Endothelial cell of hepatic sinusoid (primary cell): Measurements from ENCODE around the gene NSUN2.
"Not testable (repeated sequence)": the region's sequence is repeated elsewhere in the genome, so short reads cannot be mapped to it uniquely, and the experiment has no call there.

ENCODE experiments used
- in situ Hi-C: cut with HindIII; loops from 2 replicates; pipeline ENCODE4 v1.10.0; 2017; ENCODE audit warnings: low sequenced_read_pairs

NSUN2 gene

DNA sequence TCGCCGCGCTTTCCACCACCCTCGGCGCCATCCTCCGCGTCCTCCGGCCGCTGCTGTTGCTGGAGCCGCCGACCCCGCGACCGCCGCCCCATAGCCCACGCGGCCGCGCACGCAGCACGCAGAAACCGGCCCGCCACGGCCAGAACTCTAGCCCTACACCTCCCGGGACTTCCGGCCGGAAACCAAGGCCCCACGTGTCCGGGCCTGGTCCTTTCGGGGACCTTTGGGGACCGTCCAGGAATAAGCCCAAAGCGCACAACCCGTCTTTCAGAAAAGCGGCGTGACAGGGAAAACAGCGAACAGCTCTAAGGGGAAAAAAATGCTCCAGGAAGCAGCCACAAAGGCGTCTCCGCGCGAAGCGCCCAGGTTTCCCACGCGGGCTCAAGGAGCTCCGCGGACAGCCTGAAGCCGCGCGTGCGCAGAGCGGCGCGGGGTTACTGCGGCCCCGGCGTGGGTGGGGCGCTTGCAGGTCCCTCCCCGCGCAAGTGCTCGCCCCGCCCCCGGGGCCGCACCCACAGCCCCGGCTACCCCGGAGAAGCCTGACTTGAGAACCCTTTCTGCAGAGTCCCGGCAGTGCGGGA lies at the start of gene NSUN2, which contains the start of gene SRD5A1:
Gene NSUN2 (minus strand): TSS at position 157 of the 581 bp plus-strand sequence. CDS start 65 bp downstream, at position 92.
Gene SRD5A1 (plus strand): TSS at position 553 of the 581 bp plus-strand sequence. CDS start 137 bp downstream, outside the sequence.
- in situ Hi-C loops = loop anchor here (25.0 kb wide), 1 partner anchor 1229 kb away; the partner anchor contains the start of genes CFAP90, FASTKD3 and MTRR

DNA sequence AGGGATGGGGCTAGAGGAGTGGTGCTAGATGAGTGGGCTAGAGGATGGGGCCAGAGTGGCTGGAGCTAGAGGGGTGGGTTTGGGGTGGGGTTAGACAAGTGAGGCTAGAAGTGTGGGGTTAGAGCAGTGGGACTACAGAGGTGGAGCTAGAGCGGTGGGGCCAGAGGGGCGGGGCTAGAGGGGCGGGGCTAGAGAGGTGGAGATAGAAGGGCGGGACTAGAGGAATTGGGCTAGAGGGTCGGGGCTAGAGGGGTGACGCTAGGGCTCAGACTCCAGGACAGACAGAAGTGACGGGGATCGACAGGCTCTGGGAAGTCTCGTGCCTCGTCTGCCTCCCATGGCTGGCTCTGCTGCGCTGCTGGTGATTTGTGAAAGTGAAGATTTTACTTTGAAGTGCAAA lies 49.4 kb upstream of the NSUN2 start:
- in situ Hi-C loops = loop anchor here (5.0 kb wide), 1 partner anchor 55 kb away; no protein-coding TSS in a partner anchor

DNA sequence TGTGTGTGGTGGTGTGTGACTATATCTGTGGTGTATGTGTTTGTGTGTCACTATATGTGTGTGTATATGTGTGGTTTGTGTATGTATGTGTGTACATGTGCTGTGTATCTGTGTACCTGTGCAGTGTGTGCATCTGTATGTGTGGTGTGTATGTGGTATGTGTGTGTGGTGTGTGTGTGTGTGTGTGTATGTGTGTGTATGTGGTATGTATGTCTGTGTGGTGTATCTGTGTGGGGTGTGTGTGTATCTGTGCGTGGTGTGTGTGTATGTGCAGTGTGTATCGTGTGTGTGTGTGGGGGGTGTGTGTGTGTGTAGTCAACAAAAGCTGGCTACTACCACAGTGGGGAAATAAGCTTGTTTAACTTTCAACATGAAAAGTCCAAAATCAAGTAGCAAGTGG lies 48.8 kb upstream of the NSUN2 start:
- in situ Hi-C loops = loop anchor here (5.0 kb wide), 1 partner anchor 56 kb away; no protein-coding TSS in a partner anchor

DNA sequence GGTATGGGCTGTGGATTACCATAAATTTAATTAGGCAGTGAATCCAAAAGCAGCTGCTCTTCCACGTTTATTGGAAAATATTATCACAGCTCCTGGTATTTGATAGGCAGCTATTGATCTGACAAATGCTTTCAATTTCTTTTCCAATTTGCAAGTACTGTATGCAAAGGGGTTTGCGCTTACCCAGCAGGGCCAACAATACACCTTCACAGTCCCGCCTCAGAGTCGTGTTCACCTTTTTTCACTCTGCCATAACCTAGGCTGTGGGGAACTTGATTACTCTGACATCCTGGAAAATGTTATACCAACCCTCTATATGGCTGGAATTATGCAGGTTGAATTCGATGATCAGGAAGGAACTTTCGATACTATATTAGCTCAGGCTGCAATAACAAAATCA lies 48.1 kb upstream of the NSUN2 start:
- in situ Hi-C loops = loop anchor here (5.0 kb wide), 1 partner anchor 56 kb away; no protein-coding TSS in a partner anchor

DNA sequence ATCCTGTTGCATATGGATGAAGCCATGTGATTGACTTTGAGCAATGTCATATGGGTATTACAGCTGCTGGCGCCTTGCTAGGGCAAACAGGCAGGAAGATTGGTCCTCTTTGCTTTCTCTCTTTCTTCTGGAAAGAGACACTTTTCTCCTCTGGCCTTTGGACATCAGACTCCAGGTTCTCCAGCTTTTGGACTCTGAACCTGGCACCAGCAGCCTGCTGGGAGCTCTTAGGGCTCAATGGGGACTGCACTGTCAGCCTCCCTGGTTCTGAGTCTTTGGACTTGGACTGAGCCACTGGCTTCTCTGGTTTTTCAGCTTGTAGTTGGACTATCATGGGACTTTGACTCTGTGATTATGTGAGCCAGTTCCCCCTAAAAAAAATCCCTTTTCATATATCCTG lies 45.5 kb upstream of the NSUN2 start:
- in situ Hi-C loops = no loop called here

DNA sequence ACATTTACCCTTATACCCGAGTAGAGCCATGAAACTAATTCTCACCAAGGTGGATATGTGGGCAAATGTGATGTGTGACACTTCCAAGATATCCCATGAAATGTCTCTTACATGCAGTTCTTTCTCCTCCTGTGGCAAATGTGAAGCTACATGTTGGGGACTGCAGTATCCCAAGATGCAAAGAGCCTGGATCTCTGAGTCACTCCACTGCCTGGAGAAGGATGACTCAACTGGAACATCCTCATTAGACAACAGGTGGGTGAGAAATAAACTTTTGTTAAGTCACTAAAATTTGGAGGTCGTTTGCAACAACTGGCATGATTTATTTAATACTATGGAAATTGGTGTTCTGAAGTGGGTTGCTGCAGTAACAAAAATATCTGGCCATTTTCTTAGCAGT lies 43.9 kb upstream of the NSUN2 start:
- in situ Hi-C loops = no loop called here

DNA sequence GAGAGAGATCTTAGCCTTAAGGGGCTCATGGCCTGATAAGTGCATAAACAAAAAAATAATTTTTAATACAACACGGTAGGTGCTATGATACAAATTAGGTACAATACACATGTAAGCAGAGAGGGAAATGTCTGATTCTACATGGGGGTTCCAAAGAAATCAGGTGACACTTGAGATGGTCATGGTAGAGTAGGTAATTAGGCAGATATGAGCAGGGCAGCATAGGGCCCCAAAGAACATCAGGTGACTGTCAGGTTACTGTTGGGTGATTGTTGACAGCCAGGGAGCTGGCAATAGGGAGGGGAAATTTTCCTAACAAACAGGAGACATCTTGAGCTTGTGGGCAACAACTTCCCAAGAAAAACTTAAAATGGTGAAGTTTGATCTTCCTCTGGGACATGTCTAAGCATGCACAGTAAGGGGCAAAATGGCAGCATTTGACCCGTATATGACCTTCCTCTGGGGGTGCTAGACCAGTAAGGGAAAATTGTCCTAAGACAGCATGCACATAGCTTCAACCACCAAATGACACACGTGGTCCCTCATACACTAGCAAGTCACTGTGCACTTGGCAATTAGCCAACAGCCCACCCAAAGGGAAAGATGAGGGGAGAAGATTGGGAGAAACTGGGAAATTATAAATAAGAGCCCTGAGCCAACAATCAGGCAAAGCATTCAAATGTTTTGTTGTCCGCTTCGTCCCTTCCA lies 43.1 kb upstream of the NSUN2 start:
- in situ Hi-C loops = no loop called here

DNA sequence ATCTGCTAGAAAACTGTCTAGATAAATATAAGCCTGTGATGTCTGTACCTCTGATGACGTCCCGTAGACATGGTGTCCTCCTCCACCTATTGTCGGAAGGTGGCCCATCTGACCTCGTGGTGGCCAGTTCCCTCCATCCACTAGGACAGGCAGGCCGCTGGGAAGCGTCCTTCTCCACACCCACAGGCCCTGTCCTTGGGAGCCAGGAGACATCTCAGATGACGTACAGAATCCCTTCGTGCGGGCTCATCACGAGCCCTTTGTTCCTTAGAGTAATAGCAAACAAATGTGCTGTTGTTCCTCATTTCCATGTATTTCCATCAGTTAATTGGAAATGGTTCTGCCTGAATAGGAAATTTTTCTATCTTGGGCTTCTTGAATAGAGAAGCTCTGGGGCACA lies 42.0 kb upstream of the NSUN2 start:
- in situ Hi-C loops = no loop called here

DNA sequence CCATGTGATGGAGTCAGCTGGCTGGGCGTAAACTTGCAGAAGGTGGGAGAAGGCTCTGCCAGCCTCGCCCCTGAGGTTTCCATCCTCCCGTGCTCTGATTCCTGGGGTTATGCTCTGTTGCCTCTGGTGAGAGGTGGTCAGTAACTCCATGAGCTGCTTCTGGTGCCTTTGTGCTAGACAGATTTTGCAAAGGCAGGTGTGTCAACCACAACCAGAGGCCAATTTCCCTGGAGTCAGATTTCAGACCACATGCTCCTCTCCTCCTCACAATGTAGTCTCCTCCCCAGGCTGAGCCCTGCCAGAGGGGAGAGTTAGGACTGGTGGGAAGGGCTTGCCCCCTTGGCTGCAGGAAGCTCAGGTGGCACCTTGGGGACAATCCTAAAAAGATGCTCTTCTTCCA lies 41.6 kb upstream of the NSUN2 start:
- in situ Hi-C loops = no loop called here

DNA sequence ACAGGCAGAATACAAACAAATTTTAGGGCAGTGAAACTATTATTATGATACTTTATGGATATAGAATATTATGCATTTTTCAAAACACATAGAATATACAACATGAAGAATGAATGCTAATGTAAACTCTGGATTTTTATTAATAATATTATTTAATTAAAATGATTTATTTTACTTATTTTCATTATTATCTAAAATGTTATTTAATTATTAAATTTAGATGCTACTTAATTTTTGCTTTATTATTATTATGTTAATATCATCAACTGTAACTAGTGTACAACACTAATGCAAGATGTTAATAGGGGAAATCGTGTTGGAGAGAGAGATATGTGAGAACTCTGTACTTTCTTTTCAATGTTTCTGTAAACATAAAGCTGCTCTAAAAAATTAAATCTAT lies 41.1 kb upstream of the NSUN2 start:
- in situ Hi-C loops = no loop called here

DNA sequence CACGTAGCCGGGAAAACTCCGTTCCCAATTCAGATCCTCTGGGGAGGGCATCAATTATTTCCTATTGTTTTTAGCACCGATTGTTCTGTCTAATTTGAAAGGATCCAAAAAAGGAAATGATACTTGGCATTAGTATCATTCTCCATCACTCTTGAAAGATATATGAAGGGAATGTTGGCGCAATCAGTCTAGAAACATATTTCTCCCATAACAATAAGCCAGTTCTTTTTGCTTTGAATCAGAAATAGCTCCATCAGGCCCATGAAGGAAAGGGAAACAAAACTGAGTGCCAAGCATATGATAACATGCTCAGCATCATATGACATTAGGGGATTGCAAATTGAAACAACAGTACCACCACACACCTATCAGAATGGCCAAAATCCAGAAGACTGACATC lies 40.2 kb upstream of the NSUN2 start:
- in situ Hi-C loops = no loop called here

DNA sequence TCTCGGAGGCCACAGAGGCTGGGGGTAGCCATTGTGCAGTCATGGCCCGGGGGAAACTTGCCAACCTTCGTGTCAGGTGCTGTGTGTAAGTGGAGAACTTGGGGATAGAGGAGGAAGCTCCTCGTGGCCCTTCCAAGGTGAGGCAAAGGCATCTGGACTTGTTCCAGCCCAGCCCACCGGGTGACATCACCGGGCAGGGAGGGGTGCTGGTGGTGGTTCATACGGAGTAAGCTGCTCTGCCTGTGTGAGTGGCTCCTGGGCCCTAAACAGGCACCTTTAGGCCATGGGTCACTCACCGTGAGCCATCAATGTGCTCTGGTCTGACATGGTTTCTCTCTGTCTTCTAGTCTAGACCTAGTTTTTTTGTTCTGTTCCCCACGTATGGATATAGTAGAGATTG lies 35.9 kb upstream of the NSUN2 start:
- in situ Hi-C loops = not testable (repeated sequence)

DNA sequence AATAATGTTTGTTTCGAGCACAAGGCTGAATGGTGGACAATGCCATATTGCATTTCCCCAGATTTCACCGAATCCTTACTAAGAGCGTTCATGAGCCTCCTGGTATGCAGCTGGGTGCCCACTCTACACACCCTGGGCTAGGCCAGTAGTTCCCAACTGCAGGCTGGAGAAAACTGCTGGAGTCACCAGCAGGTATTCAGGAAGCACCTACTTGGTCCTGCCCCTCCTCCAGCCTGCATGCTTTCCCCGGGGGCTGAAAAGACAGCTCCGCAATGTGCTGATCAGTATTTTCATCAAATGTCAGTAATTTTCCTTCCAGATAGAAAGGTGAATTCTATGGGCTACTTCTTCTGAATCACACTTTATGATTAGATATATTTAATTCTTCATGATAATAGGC lies 34.8 kb upstream of the NSUN2 start:
- in situ Hi-C loops = no loop called here

DNA sequence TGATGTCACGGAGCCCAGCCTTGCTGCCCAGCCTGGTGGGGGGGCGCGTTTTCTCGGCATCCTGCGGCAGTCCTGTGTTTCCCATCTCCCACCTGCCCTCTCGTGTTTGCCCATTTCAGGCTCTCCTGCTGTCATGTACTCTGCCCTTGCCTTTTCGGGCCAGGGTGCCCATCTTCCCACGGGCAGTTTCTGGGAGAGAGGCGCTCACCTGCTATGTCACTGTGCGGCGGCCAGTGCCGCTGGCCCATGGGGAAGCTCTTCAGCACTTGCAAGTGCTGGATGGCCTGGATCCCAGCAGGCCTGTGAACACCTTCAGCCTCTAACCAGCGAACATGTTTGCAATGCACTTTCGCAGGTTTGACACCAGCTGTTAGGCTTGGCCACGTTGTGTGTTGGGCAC lies 33.9 kb upstream of the NSUN2 start:
- in situ Hi-C loops = no loop called here

DNA sequence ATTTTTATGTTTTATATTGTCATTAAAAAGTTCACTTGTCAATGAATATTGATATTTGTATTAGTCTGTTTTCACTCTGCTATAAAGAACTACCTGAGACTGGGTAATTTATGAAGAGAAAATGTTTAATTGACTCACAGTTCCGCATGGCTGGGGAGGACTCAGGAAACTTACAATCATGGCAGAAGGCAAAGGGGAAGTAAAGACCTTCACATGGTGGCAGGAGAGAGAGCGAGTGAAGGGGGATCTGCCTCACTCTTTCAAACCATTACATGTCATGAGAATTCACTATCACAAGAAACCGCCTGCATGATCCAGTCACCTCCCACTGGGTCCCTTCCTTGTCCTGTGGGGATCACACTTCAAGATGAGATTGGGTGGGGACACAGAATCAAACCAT lies 27.8 kb upstream of the NSUN2 start:
- in situ Hi-C loops = no loop called here

DNA sequence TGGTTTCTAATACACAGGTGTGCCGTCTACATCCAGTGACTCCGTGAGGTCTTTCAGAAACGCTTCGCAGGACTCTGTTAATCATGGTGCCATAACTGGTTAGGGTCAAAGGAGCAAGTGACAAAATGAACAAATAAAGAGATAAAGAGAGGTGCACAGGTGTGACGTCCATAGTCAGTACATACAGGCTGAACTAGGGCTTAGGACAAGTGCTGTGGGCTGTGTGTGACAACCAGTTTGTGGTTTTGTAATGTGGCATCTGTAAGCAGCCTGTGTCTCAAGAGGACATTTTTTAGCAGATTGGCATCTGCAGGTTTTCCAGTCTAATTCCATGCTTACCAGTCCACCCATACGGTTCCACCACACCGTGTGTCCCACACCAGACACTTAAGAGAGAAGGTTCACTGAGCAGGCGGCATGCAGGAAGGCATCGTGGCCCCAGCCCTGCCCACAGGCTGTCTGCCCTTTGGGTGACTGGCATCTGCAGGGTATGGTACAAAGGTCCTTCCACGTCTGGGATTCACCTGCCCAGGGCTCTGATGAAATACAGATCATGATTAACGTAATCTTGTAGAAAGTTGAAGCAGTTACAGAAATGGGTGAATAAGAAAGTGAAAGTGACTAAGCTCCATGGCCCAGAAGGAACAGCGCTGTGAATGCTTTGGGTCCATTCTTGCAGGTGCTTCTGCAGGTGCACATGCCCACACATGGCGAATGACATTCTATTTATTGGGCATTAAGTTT lies 27.3 kb upstream of the NSUN2 start:
- in situ Hi-C loops = no loop called here

DNA sequence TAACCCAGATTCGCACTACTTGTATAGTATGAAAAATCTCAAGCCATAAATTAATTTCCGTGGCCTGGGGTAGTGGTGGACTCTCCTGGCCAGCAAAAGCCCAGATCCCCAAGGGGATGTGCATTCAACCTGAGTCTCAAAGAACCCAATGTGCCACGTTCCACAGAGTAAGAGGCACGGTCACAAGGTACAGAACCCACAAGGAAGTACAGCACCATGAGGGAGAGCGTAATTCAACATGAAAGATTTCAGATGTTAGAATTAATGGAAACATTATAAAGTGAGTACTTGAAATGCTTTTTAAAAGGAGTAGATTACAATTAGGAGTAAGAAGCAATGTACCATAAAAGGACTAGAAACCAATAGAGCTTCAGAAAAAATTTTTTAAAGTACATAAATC lies 23.8 kb upstream of the NSUN2 start:
- in situ Hi-C loops = no loop called here

DNA sequence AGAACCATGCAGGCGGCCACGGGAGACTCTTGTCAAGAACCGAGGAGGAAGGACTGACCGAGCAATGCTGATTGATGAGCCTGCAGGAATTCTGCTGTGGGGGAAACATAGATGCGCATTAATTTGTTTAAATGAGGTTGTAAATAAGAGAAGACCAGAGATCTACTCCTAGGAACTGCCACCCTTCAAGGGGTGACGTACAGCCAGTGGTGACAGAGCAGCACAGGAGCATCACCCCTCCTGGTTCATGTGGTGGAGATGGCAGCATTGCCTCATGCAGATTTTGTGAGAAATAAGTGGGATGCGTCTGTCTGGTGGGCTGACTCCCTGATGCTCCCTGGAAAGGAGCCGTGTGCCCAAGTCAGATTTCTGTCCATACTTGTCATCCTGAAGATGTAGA lies 22.6 kb upstream of the NSUN2 start:
- in situ Hi-C loops = no loop called here

DNA sequence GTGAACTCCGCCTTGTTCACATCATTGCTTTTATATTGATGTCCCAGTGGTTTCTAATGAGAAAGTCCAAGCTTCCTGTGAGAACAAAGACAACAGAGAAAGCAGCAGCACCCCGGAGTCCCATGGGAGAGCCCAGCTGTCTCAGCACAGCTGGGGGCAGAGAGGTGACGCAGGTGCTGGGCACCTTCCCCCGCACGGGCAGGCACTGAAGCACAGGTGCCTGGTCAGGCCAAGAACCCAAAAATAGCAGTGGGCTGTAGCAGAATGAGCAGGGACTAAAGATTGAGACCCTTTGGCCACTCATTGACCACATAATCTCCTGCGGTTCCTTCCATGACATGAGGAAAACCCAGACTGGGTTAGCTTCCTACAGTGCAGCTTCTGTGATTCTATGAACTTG lies 19.2 kb upstream of the NSUN2 start:
- in situ Hi-C loops = no loop called here

DNA sequence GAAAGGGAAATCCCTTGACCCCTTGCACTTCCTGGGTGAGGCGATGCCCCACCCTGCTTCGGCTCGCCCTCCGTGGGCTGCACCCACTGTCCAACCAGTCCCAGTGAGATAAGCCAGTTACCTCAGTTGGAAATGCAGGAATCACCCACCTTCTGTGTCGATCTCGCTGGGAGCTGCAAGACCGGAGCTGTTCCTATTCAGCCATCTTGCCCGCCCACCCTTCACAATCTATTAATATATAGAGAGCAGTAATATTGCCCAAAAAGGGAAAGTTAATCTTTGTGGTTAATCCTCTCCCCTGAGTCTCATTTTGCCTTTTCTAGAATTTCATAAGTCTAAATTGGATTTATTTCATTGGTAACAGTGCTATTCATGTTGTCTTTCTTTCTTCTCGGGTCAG lies 16.8 kb upstream of the NSUN2 start:
- in situ Hi-C loops = loop anchor here (25.0 kb wide), 1 partner anchor 1213 kb away; the partner anchor contains the start of genes CFAP90, FASTKD3 and MTRR

DNA sequence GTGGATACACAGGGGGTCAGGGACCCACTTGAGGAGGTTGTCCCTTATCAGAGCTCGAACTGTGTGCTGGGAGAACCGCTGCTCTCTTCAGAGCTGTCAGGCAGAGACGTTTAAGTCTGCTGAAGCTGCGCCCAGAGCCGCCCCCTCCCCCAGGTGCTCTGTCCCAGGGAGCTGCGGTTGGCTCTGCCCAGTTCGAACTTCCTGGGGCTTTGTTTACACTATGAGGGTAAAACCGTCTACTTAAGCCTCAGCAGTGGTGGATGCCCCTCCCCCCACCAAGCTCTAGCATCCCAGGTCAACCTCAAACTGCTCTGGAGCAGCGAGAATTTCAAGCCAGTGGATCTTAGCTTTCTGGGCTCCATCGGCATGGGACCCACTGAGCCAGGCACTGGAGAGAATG lies 16.3 kb upstream of the NSUN2 start:
- in situ Hi-C loops = loop anchor here (25.0 kb wide), 1 partner anchor 1213 kb away; the partner anchor contains the start of genes CFAP90, FASTKD3 and MTRR
